GM20431 (cell line): ENCODE results near the gene MYL4.
"Not testable (repeated sequence)": the region's sequence is repeated elsewhere in the genome, so short reads cannot be mapped to it uniquely, and the experiment has no call there.

ENCODE experiments used
- in situ Hi-C: fragments of 300-500 bp; cut with MseI, MboI; formaldehyde crosslinking; loops from one replicate; pipeline ENCODE4 v1.15.0; 2020; ENCODE audit warnings: low sequenced_read_pairs; ENCODE audit not compliant: unreplicated experiment

The MYL4 gene

GRCh38 chr17:47264166-47264565 is 55.0 kb downstream of the MYL4 start:
- in situ Hi-C loops = no loop called here

DNA sequence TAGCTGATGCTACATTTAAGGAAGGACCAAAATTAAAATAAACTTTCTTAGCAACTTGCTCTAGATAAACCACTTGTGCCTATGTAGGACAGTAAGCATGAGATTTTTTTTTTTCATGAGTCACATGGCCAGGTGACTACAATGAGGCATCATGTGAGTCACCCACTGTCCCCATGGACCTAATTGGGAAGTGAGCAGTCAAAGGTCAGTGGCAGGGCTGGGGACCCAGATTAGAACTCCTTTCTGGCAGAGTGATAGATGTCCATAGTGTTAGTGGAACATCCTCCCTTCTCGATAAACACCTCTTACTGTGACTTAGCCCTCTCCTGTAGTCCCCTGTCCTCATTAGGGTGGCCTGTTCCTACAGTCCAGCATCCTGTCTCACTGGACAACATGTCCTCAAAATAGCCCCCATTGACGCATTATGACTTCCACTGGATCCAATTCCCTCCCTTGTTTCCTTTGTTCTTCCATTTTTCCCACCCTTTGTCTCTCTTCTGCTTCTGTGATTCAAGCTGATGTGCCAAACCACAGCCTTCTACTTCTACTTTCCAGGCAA is 56.9 kb downstream of the MYL4 start:
- in situ Hi-C loops = no loop called here

DNA sequence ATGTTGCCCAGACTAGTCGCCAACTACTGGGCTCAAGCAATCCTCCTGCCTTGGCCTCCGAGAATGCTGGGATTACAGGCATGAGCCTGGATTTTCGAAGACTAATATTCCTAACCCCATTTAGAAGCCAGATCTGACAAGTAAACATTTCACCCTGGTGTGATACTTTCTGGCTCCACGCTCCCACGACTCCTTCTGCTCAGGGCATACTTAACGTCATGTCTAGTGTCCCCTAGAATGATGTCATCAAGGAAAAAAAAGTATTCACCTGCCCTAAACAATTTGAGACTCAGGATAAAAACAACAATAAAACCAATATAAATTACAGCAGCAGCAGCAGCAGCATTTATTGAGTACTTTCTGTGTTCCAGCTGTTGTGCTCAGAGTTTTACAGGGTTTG is 57.6 kb downstream of the MYL4 start:
- in situ Hi-C loops = no loop called here

DNA sequence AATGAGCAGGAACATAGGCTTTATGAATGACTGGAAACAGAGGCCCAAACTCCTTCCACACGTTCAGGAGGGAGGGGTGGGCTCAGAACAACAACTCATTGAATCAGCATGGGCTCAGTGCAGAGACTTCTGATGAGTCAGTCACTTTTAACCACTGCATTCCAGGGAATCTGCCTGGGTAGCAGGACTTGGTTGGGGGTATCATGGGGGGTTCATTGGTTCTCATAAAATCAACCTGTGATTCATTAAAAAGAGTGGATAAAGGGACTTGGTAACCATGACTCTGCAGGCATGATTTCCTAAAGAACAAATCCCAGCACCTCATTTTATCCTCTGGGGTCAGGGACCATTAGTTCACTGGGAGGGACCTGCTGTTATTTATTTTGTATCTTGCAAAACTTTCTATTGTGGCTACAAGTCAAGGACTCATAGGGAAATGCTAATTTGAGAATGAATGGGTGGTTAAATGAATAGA is 58.2 kb downstream of the MYL4 start:
- in situ Hi-C loops = no loop called here

- in situ Hi-C loops = not testable (repeated sequence)
Observed at GRCh38 chr17:47268964-47269363, 59.8 kb downstream of the MYL4 start.

DNA sequence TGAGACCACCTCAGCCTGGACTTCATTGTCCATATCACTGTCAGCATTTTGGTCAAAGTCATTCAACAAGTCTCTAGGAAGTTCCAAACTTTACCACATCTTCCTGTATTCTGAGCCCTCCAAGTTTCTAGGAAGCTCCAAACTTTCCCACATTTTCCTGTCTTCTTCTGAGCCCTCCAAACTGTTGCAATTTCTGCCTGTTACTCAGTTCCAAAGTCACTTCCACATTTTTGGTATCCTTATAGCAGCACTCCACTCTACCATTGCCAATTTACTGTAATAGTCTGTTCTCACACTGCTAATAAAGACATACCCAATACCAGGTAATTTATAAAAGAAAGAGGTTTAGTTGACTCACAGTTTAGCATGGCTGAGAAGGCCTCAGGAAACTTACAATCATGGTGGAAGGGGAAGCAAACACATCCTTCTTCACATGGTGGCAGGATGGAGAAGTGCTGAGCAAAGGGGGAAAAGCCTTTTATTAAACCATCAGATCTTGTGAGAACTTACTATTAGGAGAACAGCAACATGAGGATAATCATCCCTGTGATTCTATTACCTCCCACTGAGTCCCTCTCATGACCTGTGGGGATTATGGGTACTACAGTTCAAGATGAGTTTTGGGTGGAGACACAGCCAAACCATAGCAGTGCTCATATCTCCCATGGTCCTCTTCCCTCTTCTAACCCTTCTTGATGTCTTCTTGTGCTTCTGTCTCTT is 60.6 kb downstream of the MYL4 start:
- in situ Hi-C loops = not testable (repeated sequence)

- in situ Hi-C loops = no loop called here
Observed at GRCh38 chr17:47270946-47271705, 62.0 kb downstream of the MYL4 start.

DNA sequence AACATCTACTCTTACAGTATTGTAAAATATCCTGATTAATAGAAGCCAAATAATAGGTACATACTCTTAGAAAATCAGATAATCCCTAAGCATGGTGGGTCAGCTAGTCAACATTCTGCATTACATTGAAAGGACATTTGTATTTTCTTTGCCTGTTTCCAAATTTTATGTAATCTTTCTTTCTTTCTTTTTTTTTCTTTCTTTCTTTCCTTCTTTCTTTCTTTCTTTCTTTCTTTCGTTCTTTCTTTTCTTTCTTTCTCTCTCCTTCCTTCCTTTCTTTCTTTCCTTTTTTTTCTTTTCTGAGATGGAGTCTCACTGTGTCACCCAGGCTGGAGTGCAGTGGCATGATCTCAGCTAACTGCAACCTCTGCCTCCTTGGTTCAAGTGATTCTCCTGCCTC is 63.3 kb downstream of the MYL4 start:
- in situ Hi-C loops = no loop called here

DNA sequence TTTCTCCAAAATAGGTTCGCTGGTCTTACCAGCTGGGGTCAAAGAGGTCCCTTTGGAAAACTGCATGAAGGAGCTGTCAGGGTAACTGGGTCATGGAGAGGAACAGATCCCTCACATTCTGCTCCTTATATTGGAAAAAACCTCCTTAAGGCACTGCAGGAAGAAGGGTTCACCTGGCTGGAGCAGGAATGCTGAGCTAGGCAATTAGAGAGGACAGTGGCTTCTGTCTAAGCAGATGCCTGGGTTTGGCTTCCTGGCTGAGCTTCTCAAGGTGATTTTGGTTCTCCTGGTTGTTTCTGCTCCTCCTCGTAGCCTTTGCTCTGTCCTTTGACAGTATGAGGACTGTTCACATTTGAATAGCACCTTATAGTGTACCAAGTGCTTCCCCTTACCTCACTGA is 64.1 kb downstream of the MYL4 start:
- in situ Hi-C loops = no loop called here
